ENCODE results near the gene SS18L1. TPM values are rescaled to one million over a fixed set of nuclear protein-coding genes. Genes with fewer than 3 reads are reported as not detected.

Gene SS18L1
- total RNA-seq, 1 experiment from 2014 or later, result 28.1 TPM

GRCh38 chr20:62222972-62223371, 79.4 kb downstream of the SS18L1 start:
- intact Hi-C loops (cut with micrococcal nuclease), result no loop called here
- no TSS peak for BruUV-seq (replicated peaks)
- Histone ChIP-seq H3K4me2 (ENCODE audit: low read length) (no peak overlapping the region), H3K4me1 (ENCODE audit: control insufficient read depth in 1 of 2, insufficient read depth in 2 of 2, low read length in 2 of 2) (peaks cover 0 to 5% of the 10 kb centered on the region in 2 experiments; a peak in 1 of 4 replicates), H3K27me3 (ENCODE audit: insufficient read depth, low read length) (peaks cover 23% of the 10 kb centered on the region; the same call in 1 of the 2 replicates), H3K9me3 (ENCODE audit: control insufficient read depth in 1 of 2, insufficient read depth in 1 of 2, low read depth in 1 of 2, low read length in 2 of 2) (no peaks in the 10 kb centered on the region), H3K27ac (ENCODE audit: low read depth, low read length) (no peak overlapping the region), H4K20me1 (ENCODE audit: insufficient read depth) (no peaks in the 10 kb centered on the region), H2AFZ (ENCODE audit: low read depth, low read length, poor library complexity, severe bottlenecking) (no peak overlapping the region), H3K36me3 (ENCODE audit: control insufficient read depth in 1 of 2, insufficient read depth in 2 of 2, low read length in 2 of 2) (no peaks in the 10 kb centered on the region), H3K4me3 (replicated peaks in 1 of 2; ENCODE audit: low read depth in 1 of 2, low read length in 2 of 2) (no peak overlapping the region), H3K9me2 (ENCODE audit: insufficient read depth) (no peaks in the 10 kb centered on the region), H3K79me2 (ENCODE audit: insufficient read depth, low read length) (no peaks in the 10 kb centered on the region), H3K9ac (ENCODE audit: low read length) (no peak overlapping the region)
- ChIA-PET POLR2A (no interaction called here), RAD21 (ENCODE audit: low non-redundant PET in 1 of 2, low total read pairs in 2 of 2, uncharacterized antibody in 2 of 2, unreplicated experiment in 2 of 2) (no interaction called here), CTCF (no interaction called here)
- ATAC-seq (no peak), DNase-seq (ENCODE audit: low read depth, low spot score) (no peak)
- TF ChIP-seq, protein P1, sequence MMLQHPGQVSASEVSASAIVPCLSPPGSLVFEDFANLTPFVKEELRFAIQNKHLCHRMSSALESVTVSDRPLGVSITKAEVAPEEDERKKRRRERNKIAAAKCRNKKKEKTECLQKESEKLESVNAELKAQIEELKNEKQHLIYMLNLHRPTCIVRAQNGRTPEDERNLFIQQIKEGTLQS (IDR thresholded peaks at IDR 0.05), result no peak
- TF ChIP-seq SRF (IDR thresholded peaks at IDR 0.05; ENCODE audit: low read depth) (no peak), ELF1 (IDR thresholded peaks at IDR 0.05; ENCODE audit: borderline replicate concordance, low read depth) (no peak), CEBPB (IDR thresholded peaks at IDR 0.05; ENCODE audit: low read depth) (no peak), SIN3A (IDR thresholded peaks at IDR 0.05; ENCODE audit: low read depth) (no peak), YY1 (IDR thresholded peaks at IDR 0.05; ENCODE audit: extremely low read depth, insufficient replicate concordance, low read depth, low read length) (no peak), EGR1 (IDR thresholded peaks at IDR 0.05; ENCODE audit: low read depth) (no peak), POLR2AphosphoS5 (IDR thresholded peaks at IDR 0.05; ENCODE audit: low read depth, low read length) (no peak)

DNA sequence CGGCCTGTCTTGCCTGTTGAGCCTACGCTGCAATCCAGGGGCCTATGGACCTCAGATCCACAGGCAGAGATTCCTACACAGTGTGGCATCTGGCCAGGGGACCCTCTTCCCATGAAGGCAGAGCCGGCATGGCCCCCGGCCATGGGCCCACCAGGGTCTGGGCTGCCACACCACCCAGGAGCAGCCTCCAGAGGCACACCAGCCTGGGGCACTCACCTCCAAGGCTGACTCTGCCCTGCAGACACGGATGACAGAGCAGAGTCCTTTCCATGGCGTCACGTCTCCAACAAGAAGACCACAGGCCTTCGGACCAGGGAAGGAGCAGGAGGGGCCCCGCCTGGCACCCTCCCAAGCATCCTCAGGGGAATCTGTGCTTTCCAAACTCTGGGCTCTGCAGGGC, 80.0 kb downstream of the SS18L1 start:
- DNase-seq (ENCODE audit: low read depth, low spot score) (no peak), ATAC-seq (no peak)
- no peak overlapping the region for H2AFZ ChIP-seq (ENCODE audit: low read depth, low read length, poor library complexity, severe bottlenecking)
- CTCF ChIA-PET, result no interaction called here
- H3K27ac ChIP-seq (ENCODE audit: low read depth, low read length), result no peak overlapping the region
- no peak overlapping the region for H3K4me3 ChIP-seq (replicated peaks in 1 of 2; ENCODE audit: low read depth in 1 of 2, low read length in 2 of 2)
- BruUV-seq (replicated peaks), result no TSS peak
- H3K36me3 ChIP-seq (ENCODE audit: control insufficient read depth in 1 of 2, insufficient read depth in 2 of 2, low read length in 2 of 2), result no peaks in the 10 kb centered on the region
- peaks cover 23% of the 10 kb centered on the region; the same call in 1 of the 2 replicates for H3K27me3 ChIP-seq (ENCODE audit: insufficient read depth, low read length)
- H4K20me1 ChIP-seq (ENCODE audit: insufficient read depth), result no peaks in the 10 kb centered on the region
- no peak overlapping the region for H3K4me2 ChIP-seq (ENCODE audit: low read length)
- RAD21 ChIA-PET (ENCODE audit: low non-redundant PET in 1 of 2, low total read pairs in 2 of 2, uncharacterized antibody in 2 of 2, unreplicated experiment in 2 of 2), result no interaction called here
- peaks cover 0 to 8% of the 10 kb centered on the region in 2 experiments; a peak in 1 of 4 replicates for H3K4me1 ChIP-seq (ENCODE audit: control insufficient read depth in 1 of 2, insufficient read depth in 2 of 2, low read length in 2 of 2)
- no peaks in the 10 kb centered on the region for H3K79me2 ChIP-seq (ENCODE audit: insufficient read depth, low read length)
- no peaks in the 10 kb centered on the region for H3K9me3 ChIP-seq (ENCODE audit: control insufficient read depth in 1 of 2, insufficient read depth in 1 of 2, low read depth in 1 of 2, low read length in 2 of 2)
- intact Hi-C loops (cut with micrococcal nuclease), result no loop called here
- H3K9me2 ChIP-seq (ENCODE audit: insufficient read depth), result no peaks in the 10 kb centered on the region
- no peak overlapping the region for H3K9ac ChIP-seq (ENCODE audit: low read length)
- POLR2A ChIA-PET, result no interaction called here
- TF ChIP-seq ELF1 (IDR thresholded peaks at IDR 0.05; ENCODE audit: borderline replicate concordance, low read depth), result no peak
- TF ChIP-seq ZFX (IDR thresholded peaks at IDR 0.05), result no peak
- TF ChIP-seq, protein P2, sequence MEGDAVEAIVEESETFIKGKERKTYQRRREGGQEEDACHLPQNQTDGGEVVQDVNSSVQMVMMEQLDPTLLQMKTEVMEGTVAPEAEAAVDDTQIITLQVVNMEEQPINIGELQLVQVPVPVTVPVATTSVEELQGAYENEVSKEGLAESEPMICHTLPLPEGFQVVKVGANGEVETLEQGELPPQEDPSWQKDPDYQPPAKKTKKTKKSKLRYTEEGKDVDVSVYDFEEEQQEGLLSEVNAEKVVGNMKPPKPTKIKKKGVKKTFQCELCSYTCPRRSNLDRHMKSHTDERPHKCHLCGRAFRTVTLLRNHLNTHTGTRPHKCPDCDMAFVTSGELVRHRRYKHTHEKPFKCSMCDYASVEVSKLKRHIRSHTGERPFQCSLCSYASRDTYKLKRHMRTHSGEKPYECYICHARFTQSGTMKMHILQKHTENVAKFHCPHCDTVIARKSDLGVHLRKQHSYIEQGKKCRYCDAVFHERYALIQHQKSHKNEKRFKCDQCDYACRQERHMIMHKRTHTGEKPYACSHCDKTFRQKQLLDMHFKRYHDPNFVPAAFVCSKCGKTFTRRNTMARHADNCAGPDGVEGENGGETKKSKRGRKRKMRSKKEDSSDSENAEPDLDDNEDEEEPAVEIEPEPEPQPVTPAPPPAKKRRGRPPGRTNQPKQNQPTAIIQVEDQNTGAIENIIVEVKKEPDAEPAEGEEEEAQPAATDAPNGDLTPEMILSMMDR (IDR thresholded peaks at IDR 0.05 in 2 of 3, conservative IDR thresholded peaks at IDR 0.05 in 1 of 3; ENCODE audit: borderline replicate concordance in 1 of 3, insufficient read depth in 1 of 3, low read depth in 2 of 3, low read length in 2 of 3), result no peak
- no peak for TF ChIP-seq POLR2AphosphoS5 (IDR thresholded peaks at IDR 0.05; ENCODE audit: low read depth, low read length)
- TF ChIP-seq SP1 (IDR thresholded peaks at IDR 0.05; ENCODE audit: low read depth), result no peak
- no peak for TF ChIP-seq JUND (IDR thresholded peaks at IDR 0.05)
- TF ChIP-seq REST (IDR thresholded peaks at IDR 0.05; ENCODE audit: low read depth), result no peak
- no peak for TF ChIP-seq RAD21 (IDR thresholded peaks at IDR 0.05; ENCODE audit: low read depth)
- TF ChIP-seq MAX (IDR thresholded peaks at IDR 0.05), result no peak
- no peak for TF ChIP-seq EZH2 (IDR thresholded peaks at IDR 0.05)
- TF ChIP-seq YY1 (IDR thresholded peaks at IDR 0.05; ENCODE audit: extremely low read depth, insufficient replicate concordance, low read depth, low read length), result no peak
- TF ChIP-seq CEBPB (IDR thresholded peaks at IDR 0.05; ENCODE audit: low read depth), result no peak

All from HCT116 (cell line).